Dendritic cell treated with granulocyte-macrophage colony-stimulating factor and Interleukin-4, amounts not matched to agents 40 ng/mL and 50 ng/mL, for 4 days (primary cell): ENCODE data around the gene SPATS2.
"Not testable (repeated sequence)": the region's sequence is repeated elsewhere in the genome, so short reads cannot be mapped to it uniquely, and the experiment has no call there.

Experiments
- H3K27ac Mint-ChIP-seq: one replicate; pipeline ENCODE4 v1.8.0; 2022; ENCODE audit warnings: mild to moderate bottlenecking, mixed read lengths
- H3K27me3 Mint-ChIP-seq: one replicate; pipeline ENCODE4 v1.8.0; 2022; ENCODE audit warnings: mild to moderate bottlenecking, mixed read lengths
- H3K36me3 Mint-ChIP-seq: one replicate; pipeline ENCODE4 v1.8.0; 2022; ENCODE audit warnings: low read depth, mixed read lengths
- H3K4me1 Mint-ChIP-seq: one replicate; pipeline ENCODE4 v1.8.0; 2022; ENCODE audit warnings: low read depth, mixed read lengths
- H3K4me3 Mint-ChIP-seq: one replicate; pipeline ENCODE4 v1.8.0; 2022; ENCODE audit warnings: mild to moderate bottlenecking, moderate library complexity, mixed read lengths
- H3K9me3 Mint-ChIP-seq: one replicate; pipeline ENCODE4 v1.8.0; 2022; ENCODE audit warnings: mixed read lengths
- intact Hi-C: fragments of 100-400 bp; cut with micrococcal nuclease; formaldehyde crosslinking; loops from one replicate; pipeline ENCODE4 v1.15.0; 2022

SPATS2 gene

GRCh38 chr12:49496417-49497360, 129.4 kb downstream of the SPATS2 start:
- peaks cover 74% of the 10 kb centered on the region for H3K36me3 Mint-ChIP-seq
- no peak overlapping the region for H3K27ac Mint-ChIP-seq
- no peaks in the 10 kb centered on the region for H3K4me1 Mint-ChIP-seq
- intact Hi-C loops = no loop called here
- no peak overlapping the region for H3K4me3 Mint-ChIP-seq
- H3K27me3 Mint-ChIP-seq = no peaks in the 10 kb centered on the region
- no peaks in the 10 kb centered on the region for H3K9me3 Mint-ChIP-seq

- Mint-ChIP-seq H3K4me1 (peaks cover 6% of the 10 kb centered on the region), H3K36me3 (peaks cover 70% of the 10 kb centered on the region), H3K9me3 (no peaks in the 10 kb centered on the region), H3K27ac (no peak overlapping the region), H3K4me3 (no peak overlapping the region), H3K27me3 (no peaks in the 10 kb centered on the region)
- intact Hi-C loops = no loop called here
These were observed 134.6 kb downstream of the SPATS2 start for GRCh38 chr12:49501895-49502294.

- Mint-ChIP-seq H3K36me3 (peaks cover 63% of the 10 kb centered on the region), H3K4me3 (no peak overlapping the region), H3K27me3 (no peaks in the 10 kb centered on the region), H3K9me3 (no peaks in the 10 kb centered on the region), H3K27ac (no peak overlapping the region), H3K4me1 (peaks cover 6% of the 10 kb centered on the region)
- intact Hi-C loops = no loop called here
These were observed 135.3 kb downstream of the SPATS2 start for GRCh38 chr12:49502590-49502989.

- H3K9me3 Mint-ChIP-seq = no peaks in the 10 kb centered on the region
- no peak overlapping the region for H3K27ac Mint-ChIP-seq
- peaks cover 6% of the 10 kb centered on the region for H3K4me1 Mint-ChIP-seq
- H3K4me3 Mint-ChIP-seq = no peak overlapping the region
- H3K27me3 Mint-ChIP-seq = no peaks in the 10 kb centered on the region
- intact Hi-C loops = no loop called here
- H3K36me3 Mint-ChIP-seq = peaks cover 61% of the 10 kb centered on the region
These were observed 136.5 kb downstream of the SPATS2 start for GRCh38 chr12:49503674-49504180.

- Mint-ChIP-seq H3K27ac (peak overlapping the region; percentile 34), H3K4me3 (no peak overlapping the region), H3K4me1 (peaks cover 15% of the 10 kb centered on the region), H3K9me3 (no peaks in the 10 kb centered on the region), H3K27me3 (no peaks in the 10 kb centered on the region), H3K36me3 (peaks cover 44% of the 10 kb centered on the region)
- intact Hi-C loops = no loop called here
These were observed 138.4 kb downstream of the SPATS2 start for GRCh38 chr12:49505672-49506071.

GRCh38 chr12:49507139-49507538, 139.9 kb downstream of the SPATS2 start:
- H3K4me3 Mint-ChIP-seq = no peak overlapping the region
- intact Hi-C loops = no loop called here
- no peak overlapping the region for H3K27ac Mint-ChIP-seq
- H3K9me3 Mint-ChIP-seq = no peaks in the 10 kb centered on the region
- peaks cover 20% of the 10 kb centered on the region for H3K4me1 Mint-ChIP-seq
- H3K36me3 Mint-ChIP-seq = peaks cover 30% of the 10 kb centered on the region
- H3K27me3 Mint-ChIP-seq = no peaks in the 10 kb centered on the region

- intact Hi-C loops = loop anchor here (5.0 kb wide), 1 partner anchor 217 kb away; no protein-coding TSS in a partner anchor
- not testable (repeated sequence) for H3K27me3 Mint-ChIP-seq, H3K9me3 Mint-ChIP-seq, H3K4me3 Mint-ChIP-seq
- Mint-ChIP-seq H3K27ac (peak overlapping the region; percentile 80), H3K4me1 (peaks cover 19% of the 10 kb centered on the region), H3K36me3 (peaks cover 14% of the 10 kb centered on the region)
These were observed 142.4 kb downstream of the SPATS2 start for GRCh38 chr12:49509681-49510080.

- intact Hi-C loops = loop anchor here (5.0 kb wide), 1 partner anchor 219 kb away; no protein-coding TSS in a partner anchor
- no peaks in the 10 kb centered on the region for H3K9me3 Mint-ChIP-seq
- H3K27ac Mint-ChIP-seq = no peak overlapping the region
- H3K4me3 Mint-ChIP-seq = no peak overlapping the region
- H3K36me3 Mint-ChIP-seq = peaks cover 13% of the 10 kb centered on the region
- no peaks in the 10 kb centered on the region for H3K27me3 Mint-ChIP-seq
- H3K4me1 Mint-ChIP-seq = peaks cover 19% of the 10 kb centered on the region
These were observed 144.1 kb downstream of the SPATS2 start for GRCh38 chr12:49511410-49511809.

- no peaks in the 10 kb centered on the region for H3K27me3 Mint-ChIP-seq
- H3K9me3 Mint-ChIP-seq = no peaks in the 10 kb centered on the region
- H3K36me3 Mint-ChIP-seq = peaks cover 11% of the 10 kb centered on the region
- H3K4me1 Mint-ChIP-seq = peaks cover 19% of the 10 kb centered on the region
- intact Hi-C loops = loop anchor here (5.0 kb wide), 1 partner anchor 220 kb away; no protein-coding TSS in a partner anchor
- H3K4me3 Mint-ChIP-seq = no peak overlapping the region
- H3K27ac Mint-ChIP-seq = no peak overlapping the region
These were observed 145.3 kb downstream of the SPATS2 start for GRCh38 chr12:49512546-49512945.

- peaks cover 17% of the 10 kb centered on the region for H3K4me1 Mint-ChIP-seq
These were observed 148.0 kb downstream of the SPATS2 start for GRCh38 chr12:49515266-49515665.

GRCh38 chr12:49518914-49519573, 151.8 kb downstream of the SPATS2 start:
- Mint-ChIP-seq H3K4me1 (peaks cover 12% of the 10 kb centered on the region), H3K36me3 (peaks cover 37% of the 10 kb centered on the region), H3K27me3 (no peaks in the 10 kb centered on the region), H3K9me3 (no peaks in the 10 kb centered on the region), H3K4me3 (no peak overlapping the region), H3K27ac (no peak overlapping the region)
- intact Hi-C loops = no loop called here

More at GRCh38 chr12:49515266-49515665, 148.0 kb downstream of the SPATS2 start:
- Mint-ChIP-seq H3K9me3 (no peaks in the 10 kb centered on the region), H3K27ac (no peak overlapping the region), H3K4me3 (no peak overlapping the region), H3K27me3 (no peaks in the 10 kb centered on the region), H3K36me3 (peaks cover 20% of the 10 kb centered on the region)
- intact Hi-C loops = no loop called here

GRCh38 chr12:49519574-49519936, 152.3 kb downstream of the SPATS2 start:
- H3K4me3 Mint-ChIP-seq = no peak overlapping the region
- H3K27ac Mint-ChIP-seq = no peak overlapping the region

GRCh38 chr12:49521389-49521788, 154.1 kb downstream of the SPATS2 start:
- H3K4me3 Mint-ChIP-seq = no peak overlapping the region
- H3K4me1 Mint-ChIP-seq = peaks cover 12% of the 10 kb centered on the region
- intact Hi-C loops = no loop called here
- no peaks in the 10 kb centered on the region for H3K9me3 Mint-ChIP-seq
- peaks cover 52% of the 10 kb centered on the region for H3K36me3 Mint-ChIP-seq
- no peaks in the 10 kb centered on the region for H3K27me3 Mint-ChIP-seq
- H3K27ac Mint-ChIP-seq = no peak overlapping the region

More at GRCh38 chr12:49519574-49519936, 152.3 kb downstream of the SPATS2 start:
- Mint-ChIP-seq H3K36me3 (peaks cover 40% of the 10 kb centered on the region), H3K27me3 (no peaks in the 10 kb centered on the region), H3K9me3 (no peaks in the 10 kb centered on the region), H3K4me1 (peaks cover 12% of the 10 kb centered on the region)
- intact Hi-C loops = no loop called here
